HEK293T (cell line): ENCODE data around the gene SLC27A3.

Experiments
- CTCF ChIA-PET: fragments of 350-600 bp; formaldehyde crosslinking; extraction: SDS; loops from one replicate; lab custom pipeline; 2021; ENCODE audit warnings: antibody characterized with exemption, inconsistent platforms; lab: Yijun Ruan, JAX
- POLR2A ChIA-PET: fragments of 350-600 bp; formaldehyde crosslinking; extraction: SDS; loops from one replicate; lab custom pipeline; 2020; ENCODE audit warnings: antibody characterized with exemption, inconsistent platforms; lab: Yijun Ruan, JAX
- DNase-seq: peaks from one replicate; pipeline ENCODE4 v3.0.0; 2012; ENCODE audit warnings: mixed read lengths; ENCODE audit errors: extremely low spot score
- ARNT ChIP-seq: fragments of 450-650 bp; IDR thresholded peaks from 2 replicates; pipeline ENCODE4 v1.6.1; 2017; ENCODE audit warnings: mild to moderate bottlenecking
- BHLHE40 ChIP-seq: fragments of 450-650 bp; IDR thresholded peaks from 2 replicates; pipeline ENCODE4 v1.6.1; 2016; ENCODE audit warnings: mild to moderate bottlenecking, moderate library complexity, borderline replicate concordance
- CTBP1 ChIP-seq: fragments of 450-650 bp; IDR thresholded peaks from 2 replicates; pipeline ENCODE4 v1.6.1; 2016; ENCODE audit warnings: borderline replicate concordance
- ELF4 ChIP-seq: fragments of 450-650 bp; IDR thresholded peaks from 2 replicates; pipeline ENCODE4 v1.6.1; 2017; ENCODE audit warnings: antibody characterized with exemption
- FOXA1 ChIP-seq: fragments of 450-650 bp; IDR thresholded peaks from 2 replicates; pipeline ENCODE4 v1.6.1; 2016; ENCODE audit warnings: mild to moderate bottlenecking
- FOXK2 ChIP-seq: fragments of 450-650 bp; IDR thresholded peaks from 2 replicates; pipeline ENCODE4 v1.6.1; 2016; ENCODE audit warnings: mild to moderate bottlenecking
- FOXM1 ChIP-seq: fragments of 450-650 bp; IDR thresholded peaks from 2 replicates; pipeline ENCODE4 v1.6.1; 2017; ENCODE audit warnings: mild to moderate bottlenecking, borderline replicate concordance
- HDGF ChIP-seq: fragments of 450-650 bp; IDR thresholded peaks from 2 replicates; pipeline ENCODE4 v1.6.1; 2017; ENCODE audit warnings: antibody characterized with exemption, borderline replicate concordance
- L3MBTL2 ChIP-seq: fragments of 450-650 bp; conservative IDR thresholded peaks from 2 replicates; pipeline ENCODE4 v1.6.1; 2016; ENCODE audit warnings: mild to moderate bottlenecking
- LEF1 ChIP-seq: fragments of 450-650 bp; IDR thresholded peaks from 2 replicates; pipeline ENCODE4 v1.6.1; 2017; ENCODE audit warnings: mild to moderate bottlenecking, borderline replicate concordance
- NFRKB ChIP-seq: fragments of 450-650 bp; IDR thresholded peaks from 2 replicates; pipeline ENCODE4 v1.6.1; 2016; ENCODE audit warnings: mild to moderate bottlenecking, moderate library complexity
- SP1 ChIP-seq: fragments of 450-650 bp; IDR thresholded peaks from 2 replicates; pipeline ENCODE4 v1.6.1; 2017
- SUZ12 ChIP-seq: fragments of 450-650 bp; IDR thresholded peaks from 2 replicates; pipeline ENCODE4 v1.6.1; 2016; ENCODE audit warnings: mild to moderate bottlenecking
- TARDBP ChIP-seq: fragments of 450-650 bp; IDR thresholded peaks from 2 replicates; pipeline ENCODE4 v1.6.1; 2016
- ZNF384 ChIP-seq: fragments of 450-650 bp; IDR thresholded peaks from 2 replicates; pipeline ENCODE4 v1.6.1; 2016
- TF ChIP-seq, protein P1 (sequence below): fragments of 450-650 bp; IDR thresholded peaks from 2 replicates; pipeline ENCODE4 v1.6.1; 2016

The SLC27A3 gene

DNA sequence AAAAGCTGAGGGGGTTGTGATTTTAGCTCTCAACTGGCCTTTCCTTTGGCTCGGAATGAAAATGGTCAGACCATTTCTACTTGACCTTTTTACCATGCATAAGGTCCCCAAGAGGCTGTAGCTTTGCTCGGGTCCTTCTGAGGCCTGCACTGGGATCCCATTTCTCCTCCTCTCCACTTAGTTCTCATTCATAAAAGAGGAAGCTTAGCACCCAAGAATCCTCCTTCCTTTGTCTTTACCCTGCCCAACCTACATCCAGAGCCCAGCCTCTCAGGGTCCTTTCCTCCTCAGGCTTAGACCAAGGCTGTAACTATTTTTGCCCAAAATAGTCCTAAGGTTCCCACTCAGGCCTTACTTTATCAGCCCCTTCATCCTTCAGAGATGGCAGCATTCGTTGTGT lies 6.0 kb upstream of the SLC27A3 start:
- no peak for DNase-seq
- CTCF ChIA-PET = no interaction called here
- TF ChIP-seq, protein P1, sequence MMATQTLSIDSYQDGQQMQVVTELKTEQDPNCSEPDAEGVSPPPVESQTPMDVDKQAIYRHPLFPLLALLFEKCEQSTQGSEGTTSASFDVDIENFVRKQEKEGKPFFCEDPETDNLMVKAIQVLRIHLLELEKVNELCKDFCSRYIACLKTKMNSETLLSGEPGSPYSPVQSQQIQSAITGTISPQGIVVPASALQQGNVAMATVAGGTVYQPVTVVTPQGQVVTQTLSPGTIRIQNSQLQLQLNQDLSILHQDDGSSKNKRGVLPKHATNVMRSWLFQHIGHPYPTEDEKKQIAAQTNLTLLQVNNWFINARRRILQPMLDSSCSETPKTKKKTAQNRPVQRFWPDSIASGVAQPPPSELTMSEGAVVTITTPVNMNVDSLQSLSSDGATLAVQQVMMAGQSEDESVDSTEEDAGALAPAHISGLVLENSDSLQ = no peak
- TF ChIP-seq CTBP1 = no peak
- no peak for TF ChIP-seq FOXK2
- TF ChIP-seq ARNT = no peak
- no peak for TF ChIP-seq HDGF
- no peak for TF ChIP-seq ELF4
- TF ChIP-seq SUZ12 = no peak
- TF ChIP-seq L3MBTL2 = no peak
- no peak for TF ChIP-seq ZNF384
- TF ChIP-seq FOXM1 = no peak
- no peak for TF ChIP-seq FOXA1
- no peak for TF ChIP-seq BHLHE40
- POLR2A ChIA-PET = interaction anchor here (0.9 to 1.6 kb wide), 2 partner anchors 14 to 221 kb away, joined by 3 to 6 read pairs; no protein-coding TSS in a partner anchor

DNA sequence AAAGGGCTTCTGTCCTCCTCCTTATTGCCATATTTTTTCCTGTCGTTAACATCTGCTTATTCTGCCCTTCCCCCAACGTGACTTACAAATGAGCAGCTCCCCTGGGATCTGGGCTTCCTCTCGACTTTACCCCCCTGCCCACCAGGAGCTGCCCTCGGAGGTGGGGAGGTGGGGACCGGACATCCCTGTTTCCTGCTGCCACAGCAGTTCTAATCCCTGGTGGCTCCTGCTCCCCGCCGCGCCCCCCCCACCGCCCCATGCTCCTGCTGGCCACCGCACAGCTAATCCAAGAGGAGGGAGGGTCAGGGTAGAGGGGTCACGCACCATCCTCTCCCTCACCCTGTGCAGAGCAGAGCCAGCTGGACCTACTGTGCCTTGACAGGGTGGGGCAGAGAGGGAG lies 4.4 kb upstream of the SLC27A3 start:
- no peak for DNase-seq
- POLR2A ChIA-PET = interaction anchor here (1.4 kb wide), 1 partner anchor 137 kb away, joined by 4 read pairs; the partner anchor contains the start of gene CHTOP
- TF ChIP-seq, protein P1 = no peak
- TF ChIP-seq HDGF = no peak
- no peak for TF ChIP-seq FOXA1
- no peak for TF ChIP-seq BHLHE40
- TF ChIP-seq FOXM1 = no peak
- CTCF ChIA-PET = interaction anchor here (3.4 kb wide), 1 partner anchor 93 kb away, joined by 12 read pairs; the partner anchor contains the start of gene NPR1

DNA sequence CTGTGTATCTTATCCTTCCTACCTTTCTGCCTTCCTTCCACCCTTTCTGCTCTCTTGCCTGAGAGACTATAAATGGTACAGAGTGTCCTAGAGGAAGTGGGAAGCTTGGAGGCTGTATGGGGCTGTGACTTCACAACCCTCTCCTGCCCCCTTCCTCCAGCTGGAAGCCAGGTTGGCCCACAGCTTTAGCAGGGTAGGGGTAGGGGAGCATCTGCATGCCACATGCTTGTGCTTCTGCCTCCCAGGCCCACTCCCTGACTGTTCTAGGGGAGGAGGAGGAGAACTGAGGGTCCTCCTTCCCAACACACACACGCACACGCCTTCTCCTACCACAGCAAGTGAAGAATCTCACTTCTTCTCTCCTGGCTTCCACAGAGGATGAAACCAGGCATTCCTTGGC lies 3.9 kb upstream of the SLC27A3 start:
- TF ChIP-seq CTBP1 (no peak), ELF4 (no peak), NFRKB (no peak), SP1 (no peak), BHLHE40 (no peak), FOXA1 (no peak), ZNF384 (no peak), LEF1 (no peak), FOXK2 (no peak), HDGF (no peak), ARNT (no peak), FOXM1 (no peak), TARDBP (no peak)
- TF ChIP-seq, protein P1 = no peak
- ChIA-PET CTCF (interaction anchor here (3.4 kb wide), 1 partner anchor 93 kb away, joined by 12 read pairs; the partner anchor contains the start of gene NPR1), POLR2A (interaction anchor here (1.4 kb wide), 1 partner anchor 137 kb away, joined by 4 read pairs; the partner anchor contains the start of gene CHTOP)
- no peak for DNase-seq

DNA sequence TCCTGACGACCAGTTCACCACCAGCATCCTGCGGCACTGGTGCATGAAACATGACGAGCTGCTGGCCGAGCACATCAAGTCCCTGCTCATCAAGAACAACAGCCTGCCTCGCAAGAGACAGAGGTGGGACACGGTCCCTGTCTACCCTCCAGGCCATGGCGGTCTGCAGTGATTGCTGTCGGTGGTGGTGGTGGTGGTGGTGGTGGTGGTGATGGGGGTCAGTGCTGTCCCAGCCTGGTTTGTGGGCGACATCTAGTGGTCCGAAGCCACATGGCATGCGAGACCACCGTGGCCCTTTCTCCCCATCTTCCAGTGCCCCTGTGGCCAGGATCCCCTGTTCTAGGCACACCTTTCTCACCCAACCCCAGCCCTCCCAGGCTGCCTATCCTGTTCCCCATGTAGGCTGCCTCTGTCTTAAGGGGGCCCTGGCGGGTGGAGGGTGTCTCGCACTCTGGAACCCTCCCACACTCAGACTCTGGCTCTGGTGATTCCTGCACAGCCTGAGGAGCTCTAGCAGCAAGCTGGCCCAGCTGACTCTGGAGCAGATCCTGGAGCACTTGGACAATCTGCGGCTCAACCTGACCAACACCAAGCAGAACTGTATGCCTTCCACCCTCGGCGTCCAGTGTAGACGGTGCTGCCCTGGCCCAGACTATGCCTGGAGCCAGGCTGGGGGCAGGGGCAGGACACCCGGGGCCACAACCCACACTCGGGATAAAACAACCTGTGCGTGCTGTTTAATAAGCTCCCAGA lies 3.2 kb upstream of the SLC27A3 start:
- POLR2A ChIA-PET = interaction anchor here (1.0 to 1.6 kb wide), 3 partner anchors 9 to 218 kb away, joined by 3 to 6 read pairs (median 4); partner anchors contain the start of genes CHTOP and RPS27
- CTCF ChIA-PET = interaction anchor here (0.6 to 3.4 kb wide), 7 partner anchors 8 to 100 kb away, joined by 3 to 12 read pairs (median 4); partner anchors contain the start of gene NPR1
- no peak for TF ChIP-seq BHLHE40
- TF ChIP-seq NFRKB = no peak
- no peak for TF ChIP-seq SUZ12
- TF ChIP-seq HDGF = no peak
- TF ChIP-seq FOXA1 = no peak
- TF ChIP-seq TARDBP = no peak
- no peak for TF ChIP-seq ARNT
- no peak for TF ChIP-seq FOXK2
- TF ChIP-seq ELF4 = no peak
- no peak for TF ChIP-seq FOXM1
- no peak for TF ChIP-seq ZNF384
- no peak for TF ChIP-seq L3MBTL2
- no peak for TF ChIP-seq SP1
- TF ChIP-seq, protein P1 = no peak
- DNase-seq = peak; percentile 68

DNA sequence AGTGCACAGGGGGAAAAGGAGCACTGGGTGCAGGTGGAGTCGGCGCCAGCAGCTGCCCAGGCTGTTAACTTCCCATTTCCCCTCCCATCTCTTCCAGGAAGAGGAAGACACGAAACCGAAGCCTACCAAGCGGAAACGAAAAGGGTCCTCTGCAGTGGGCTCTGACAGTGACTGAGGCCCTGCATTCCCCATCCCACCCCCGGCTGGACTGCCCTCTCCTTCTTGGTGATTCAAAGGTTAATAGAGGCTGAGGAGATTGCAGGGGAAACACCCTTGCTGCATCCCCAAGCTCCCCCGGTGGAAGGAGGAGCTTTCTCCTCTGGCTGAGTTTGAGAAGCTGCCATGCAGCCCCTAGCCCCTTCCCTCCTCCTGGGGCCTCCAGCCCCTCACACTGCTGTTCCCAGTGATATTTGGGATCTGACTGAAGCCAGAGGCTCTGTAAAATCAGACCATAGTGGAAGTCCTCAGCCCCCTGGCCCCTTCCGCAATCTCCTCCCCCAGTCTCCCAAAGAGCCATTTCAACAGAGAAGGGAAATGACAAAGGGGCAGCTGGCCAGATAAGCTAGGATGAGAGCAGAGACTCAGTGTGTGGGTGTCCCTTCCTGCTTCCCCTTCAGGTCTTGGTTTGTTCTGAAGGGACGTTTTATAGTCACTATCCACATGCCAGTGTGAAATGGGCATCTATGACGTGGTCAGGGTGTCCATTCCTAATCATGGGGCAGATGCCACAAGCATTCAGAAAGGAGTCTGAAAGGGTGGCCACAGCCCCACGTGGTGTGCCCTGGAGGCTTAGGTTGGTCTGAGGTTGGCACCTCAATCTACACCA lies 1.9 kb upstream of the SLC27A3 start:
- CTCF ChIA-PET = interaction anchor here (0.9 to 3.4 kb wide), 4 partner anchors 10 to 95 kb away, joined by 4 to 12 read pairs (median 6); partner anchors contain the start of gene NPR1
- POLR2A ChIA-PET = interaction anchor here (0.6 to 1.6 kb wide), 4 partner anchors 8 to 217 kb away, joined by 3 to 6 read pairs (median 3); partner anchors contain the start of gene RPS27
- DNase-seq = no peak
- TF ChIP-seq ARNT (no peak), BHLHE40 (no peak), FOXK2 (no peak), ELF4 (no peak), ZNF384 (no peak), HDGF (no peak), SUZ12 (no peak), SP1 (no peak), TARDBP (no peak), FOXM1 (no peak), NFRKB (no peak)
- TF ChIP-seq, protein P1 = no peak
